Lung (tissue), 12 donors: ENCODE data around the gene THOC7. TPM values are rescaled to one million over a fixed set of nuclear protein-coding genes. Genes with fewer than 3 reads are reported as not detected.

Source experiments
- ATAC-seq: fragments of 200-7000 bp; cut with Tn5 transposase; one replicate; pipeline ENCODE4 v1.9.1; 2020; ENCODE audit warnings: moderate number of reproducible peaks; ENCODE audit not compliant: insufficient read depth, low FRiP score
- DNase-seq, 3 donors: peaks; one replicate each; pipeline ENCODE4 v3.0.0-alpha.2; 2013 to 2017
- H3K27ac ChIP-seq, 2 donors: one replicate each; pipeline ENCODE4 v1.5.1; 2013; ENCODE audit warnings: mild to moderate bottlenecking in 2 of 2, moderate library complexity in 2 of 2, control low read depth in 1 of 2, inconsistent platforms in 1 of 2, low read depth in 1 of 2, low read length in 1 of 2
- H3K27me3 ChIP-seq, 3 donors: one replicate each; pipeline ENCODE4 v1.5.1; 2013; ENCODE audit warnings: low read length in 2 of 3; ENCODE audit not compliant: control insufficient read depth in 3 of 3, insufficient read depth in 3 of 3
- H3K36me3 ChIP-seq, 4 donors: one replicate each; pipeline ENCODE4 v1.5.1; 2013; ENCODE audit warnings: low read length in 4 of 4, mild to moderate bottlenecking in 1 of 4, moderate library complexity in 1 of 4; ENCODE audit not compliant: control insufficient read depth in 4 of 4, insufficient read depth in 4 of 4
- H3K4me1 ChIP-seq, 5 donors: one replicate each; pipeline ENCODE4 v1.5.1; 2013; ENCODE audit warnings: low read length in 5 of 5, mild to moderate bottlenecking in 2 of 5, moderate library complexity in 1 of 5; ENCODE audit not compliant: control insufficient read depth in 5 of 5, insufficient read depth in 5 of 5
- H3K4me3 ChIP-seq: one replicate; pipeline ENCODE4 v1.5.1; 2013; ENCODE audit warnings: mild to moderate bottlenecking, control low read depth, moderate library complexity
- H3K9ac ChIP-seq, 2 donors: one replicate each; pipeline ENCODE4 v1.5.1; 2013; ENCODE audit warnings: low read length in 2 of 2, control low read depth in 1 of 2; ENCODE audit not compliant: insufficient read depth in 1 of 2
- H3K9me3 ChIP-seq, 4 donors: one replicate each; pipeline ENCODE4 v1.5.1; 2013; ENCODE audit warnings: low read length in 3 of 4, mild to moderate bottlenecking in 1 of 4, moderate library complexity in 1 of 4; ENCODE audit not compliant: control insufficient read depth in 4 of 4, insufficient read depth in 3 of 4
- WGBS, 2 donors: extraction: QIAGEN DNeasy Blood & Tissue Kit; methylation state at CpG; one replicate each; pipeline ENCODE4 v1.1.7; 2013; 5-methylcytosine and 5-hydroxymethylcytosine counted together
- polyA plus RNA-seq, 2 donors: library from polyadenylated mRNA; stranded (reverse); fragments of 200-250 nt; gene quantifications; one replicate each; pipeline ENCODE4 v1.2.1, GENCODE V29; 2013
- total RNA-seq, 2 donors: library from RNA; depleted of rRNA in 1 of 2; stranded (reverse); fragments of >200 nt in 1 of 2; gene quantifications; one replicate each; pipeline ENCODE4 v1.2.1, GENCODE V29; 2014 to 2021
- TF ChIP-seq, protein P1 (sequence below): IDR thresholded peaks from 2 replicates; pipeline ENCODE4 v1.5.1; 2012; ENCODE audit warnings: mild to moderate bottlenecking; ENCODE audit errors: control extremely low read depth, extremely low read depth
- donor health status: control.
- donor health status: control.
- donor health status: Bipolar disorder and iron deficiency.
- donor health status: healthy.
- donor health status: DM: yes; HTN: yes; CAD: no.

The THOC7 gene
- total and polyA plus RNA-seq, 4 donors: 38.1 to 124 (median 42.5) TPM

DNA sequence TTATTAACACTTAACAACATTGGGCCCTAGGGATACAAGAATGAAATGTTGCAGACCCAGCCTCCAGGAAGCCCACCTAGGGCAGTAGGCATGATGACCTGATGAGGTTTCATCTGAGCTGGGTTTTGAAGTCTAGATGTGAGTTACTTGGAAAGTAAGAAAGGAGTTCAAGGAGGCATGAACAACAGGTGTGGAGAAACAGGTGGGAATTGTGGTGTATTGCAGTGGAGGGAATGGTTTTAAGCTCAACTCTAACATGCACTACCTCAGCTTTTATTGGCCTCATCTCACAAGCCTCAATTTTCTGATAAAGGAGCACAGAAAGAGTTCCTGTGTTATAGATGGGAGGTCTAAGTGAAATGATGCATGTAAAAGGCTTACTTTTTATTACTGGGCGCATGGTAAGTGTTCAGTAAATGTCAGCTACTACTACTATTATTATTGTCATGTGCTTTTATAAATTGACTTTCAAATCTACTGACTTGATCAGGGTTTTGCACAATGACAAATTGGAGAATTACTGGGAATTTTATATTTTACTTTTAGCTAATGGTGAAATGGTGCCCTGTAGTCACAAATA lies 29.3 kb upstream of the THOC7 start:
- TF ChIP-seq, protein P1, sequence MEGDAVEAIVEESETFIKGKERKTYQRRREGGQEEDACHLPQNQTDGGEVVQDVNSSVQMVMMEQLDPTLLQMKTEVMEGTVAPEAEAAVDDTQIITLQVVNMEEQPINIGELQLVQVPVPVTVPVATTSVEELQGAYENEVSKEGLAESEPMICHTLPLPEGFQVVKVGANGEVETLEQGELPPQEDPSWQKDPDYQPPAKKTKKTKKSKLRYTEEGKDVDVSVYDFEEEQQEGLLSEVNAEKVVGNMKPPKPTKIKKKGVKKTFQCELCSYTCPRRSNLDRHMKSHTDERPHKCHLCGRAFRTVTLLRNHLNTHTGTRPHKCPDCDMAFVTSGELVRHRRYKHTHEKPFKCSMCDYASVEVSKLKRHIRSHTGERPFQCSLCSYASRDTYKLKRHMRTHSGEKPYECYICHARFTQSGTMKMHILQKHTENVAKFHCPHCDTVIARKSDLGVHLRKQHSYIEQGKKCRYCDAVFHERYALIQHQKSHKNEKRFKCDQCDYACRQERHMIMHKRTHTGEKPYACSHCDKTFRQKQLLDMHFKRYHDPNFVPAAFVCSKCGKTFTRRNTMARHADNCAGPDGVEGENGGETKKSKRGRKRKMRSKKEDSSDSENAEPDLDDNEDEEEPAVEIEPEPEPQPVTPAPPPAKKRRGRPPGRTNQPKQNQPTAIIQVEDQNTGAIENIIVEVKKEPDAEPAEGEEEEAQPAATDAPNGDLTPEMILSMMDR: no peak
- Histone ChIP-seq H3K36me3 (peaks cover 0 to 6% (median 0%) of the 10 kb centered on the region in 4 donors), H3K9ac (no peak overlapping the region), H3K27ac (no peak overlapping the region), H3K4me1 (peaks cover 0 to 13% (median 4%) of the 10 kb centered on the region in 5 donors), H3K27me3 (no peaks in the 10 kb centered on the region), H3K4me3 (no peak overlapping the region), H3K9me3 (no peaks in the 10 kb centered on the region)
- WGBS, 2 donors: 97 to 98% methylated on average over 1 of the region's 1 CpG
- ATAC-seq (no peak), DNase-seq (no peak)

DNA sequence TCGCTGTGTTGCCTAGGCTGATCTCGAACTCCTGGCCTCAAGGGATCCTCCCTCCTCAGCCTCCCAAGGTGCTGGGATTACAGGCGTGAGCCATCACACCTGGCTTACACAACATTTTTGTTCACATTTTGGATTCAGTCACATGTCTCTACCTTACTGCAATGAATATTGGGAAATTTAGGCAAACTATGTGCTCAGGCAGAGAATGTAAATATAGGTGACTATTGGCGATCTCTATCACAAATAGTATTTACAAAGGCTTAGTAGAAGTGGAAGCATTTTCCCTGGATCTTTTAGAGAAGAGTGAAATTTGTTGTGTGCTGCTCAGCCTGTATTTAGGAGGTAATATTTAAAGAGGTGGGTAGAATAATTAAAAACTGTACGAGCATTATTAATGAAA lies 27.9 kb upstream of the THOC7 start:
- no peak overlapping the region for H3K4me3 ChIP-seq
- ATAC-seq (no peak), DNase-seq (no peak)
- no peak overlapping the region for H3K9ac ChIP-seq
- 95 to 97% methylated on average over 5 of the region's 5 CpGs for WGBS, 2 donors
- H3K9me3 ChIP-seq: no peaks in the 10 kb centered on the region
- H3K27ac ChIP-seq: no peak overlapping the region
- peaks cover 0 to 6% (median 0%) of the 10 kb centered on the region in 4 donors for H3K36me3 ChIP-seq
- TF ChIP-seq, protein P1: no peak
- H3K27me3 ChIP-seq: no peaks in the 10 kb centered on the region
- peaks cover 1 to 19% (median 5%) of the 10 kb centered on the region in 5 donors for H3K4me1 ChIP-seq

DNA sequence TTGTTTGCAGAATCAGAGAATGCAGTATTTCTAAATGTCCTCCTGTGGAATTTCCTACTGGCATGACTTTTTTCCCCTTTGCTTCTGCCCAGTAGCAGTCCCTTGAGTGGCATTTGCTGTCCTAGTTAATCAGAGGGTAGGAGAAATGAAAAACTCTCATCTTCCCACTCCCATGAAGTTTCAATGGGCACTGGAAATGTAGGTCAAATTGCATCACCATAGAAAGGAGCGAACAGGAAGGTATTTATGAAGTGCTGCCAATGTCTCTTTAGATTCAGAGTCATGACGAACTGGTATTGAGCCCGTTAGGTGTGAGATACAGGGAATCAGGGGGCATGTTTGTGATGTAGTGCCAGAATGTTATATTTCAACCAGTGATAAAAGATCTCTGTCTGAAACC lies 23.3 kb upstream of the THOC7 start:
- no peak overlapping the region for H3K9ac ChIP-seq
- WGBS, 2 donors: 45 to 62% methylated on average over 3 of the region's 3 CpGs
- no peak for DNase-seq
- no peak for ATAC-seq
- no peak overlapping the region for H3K4me3 ChIP-seq
- no peak overlapping the region for H3K27ac ChIP-seq
- no peaks in the 10 kb centered on the region for H3K9me3 ChIP-seq
- H3K36me3 ChIP-seq: peaks cover 0 to 2% (median 0%) of the 10 kb centered on the region in 4 donors
- H3K27me3 ChIP-seq: no peaks in the 10 kb centered on the region
- TF ChIP-seq, protein P1: no peak
- peaks cover 0 to 13% (median 4%) of the 10 kb centered on the region in 5 donors for H3K4me1 ChIP-seq

DNA sequence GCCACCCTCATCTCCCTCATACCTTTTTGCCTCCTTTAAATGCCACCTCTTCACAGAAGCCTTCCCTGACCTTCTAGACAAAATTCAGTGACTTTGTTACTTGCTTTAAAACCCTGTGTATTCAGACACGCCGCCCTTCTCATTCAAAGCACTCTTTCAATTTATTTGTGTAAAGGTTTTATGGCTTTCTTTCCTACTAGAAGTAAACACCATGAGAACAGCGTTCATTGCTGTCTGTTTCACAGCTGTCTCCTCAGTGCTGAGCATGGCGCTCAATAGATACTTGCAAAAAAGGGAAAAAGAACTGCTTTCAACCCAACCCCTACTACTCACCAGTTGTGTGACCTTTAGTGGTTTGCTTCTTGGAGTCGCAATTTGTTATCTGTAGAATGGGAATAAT lies 17.0 kb upstream of the THOC7 start:
- WGBS, 2 donors: 98 to 99% methylated on average over 5 of the region's 5 CpGs
- DNase-seq (no peak), ATAC-seq (no peak)
- Histone ChIP-seq H3K9ac (no peak overlapping the region), H3K4me3 (no peak overlapping the region), H3K9me3 (no peaks in the 10 kb centered on the region), H3K27ac (no peak overlapping the region), H3K4me1 (peaks cover 0 to 14% (median 3%) of the 10 kb centered on the region in 5 donors), H3K27me3 (no peaks in the 10 kb centered on the region), H3K36me3 (no peaks in the 10 kb centered on the region)
- TF ChIP-seq, protein P1: no peak
